ENCODE results near the gene NR2F2.

The NR2F2 gene

GRCh38 chr15:96362011-96362754, 31.7 kb downstream of the NR2F2 start:
- Histone ChIP-seq H2BK120ac (ENCODE audit: insufficient read depth, low read length, poor library complexity) (no peak overlapping the region), H3K27me3 (ENCODE audit: insufficient read depth, low read length) (peaks cover 76% of the 10 kb centered on the region), H3K79me1 (ENCODE audit: low read length) (peaks cover 3% of the 10 kb centered on the region), H3K36me3 (ENCODE audit: control insufficient read depth in 1 of 2, insufficient read depth in 2 of 2, low read length in 2 of 2) (no peaks in the 10 kb centered on the region), H3K4me2 (ENCODE audit: low read length) (no peak overlapping the region), H2AK5ac (ENCODE audit: low read length) (no peak overlapping the region), H3K79me2 (ENCODE audit: control insufficient read depth, insufficient read depth, low read length, poor library complexity) (peaks cover 3% of the 10 kb centered on the region), H3K4me1 (ENCODE audit: control insufficient read depth in 1 of 2, insufficient read depth in 2 of 2, low read length in 2 of 2) (peaks cover 18 to 23% of the 10 kb centered on the region in 2 experiments), H3K14ac (ENCODE audit: low read length) (no peak overlapping the region), H4K8ac (ENCODE audit: low read depth, low read length) (no peak overlapping the region), H3K18ac (ENCODE audit: low read length) (no peak overlapping the region), H3K27ac (ENCODE audit: low read depth, low read length) (no peak overlapping the region), H2BK5ac (ENCODE audit: low read depth, low read length, poor library complexity) (no peak overlapping the region), H3K23ac (ENCODE audit: low read length) (no peak overlapping the region), H3K4me3 (ENCODE audit: low read depth, low read length) (no peak overlapping the region), H3K9ac (ENCODE audit: low read length) (no peak overlapping the region), H2AFZ (ENCODE audit: insufficient read depth, low read length, poor library complexity) (no peak overlapping the region), H3K9me3 (ENCODE audit: insufficient read depth, low read depth, low read length) (peaks cover 7% of the 10 kb centered on the region), H4K91ac (ENCODE audit: low read depth, low read length) (no peak overlapping the region), H4K12ac (ENCODE audit: low read depth, low read length) (no peak overlapping the region), H3K4ac (ENCODE audit: low read depth, low read length) (no peak overlapping the region), H2BK12ac (ENCODE audit: low read length) (no peak overlapping the region)
- no peak for DNase-seq
- no CpG with 5 or more reads among the region's 21 CpGs for WGBS (ENCODE audit: extremely low coverage, insufficient coverage, insufficient read length)

GRCh38 chr15:96362755-96363651, 32.5 kb downstream of the NR2F2 start:
- Histone ChIP-seq H3K4me2 (ENCODE audit: low read length) (no peak overlapping the region), H3K4me1 (ENCODE audit: control insufficient read depth in 1 of 2, insufficient read depth in 2 of 2, low read length in 2 of 2) (peaks cover 18 to 23% of the 10 kb centered on the region in 2 experiments), H3K79me2 (ENCODE audit: control insufficient read depth, insufficient read depth, low read length, poor library complexity) (peaks cover 3% of the 10 kb centered on the region), H3K4ac (ENCODE audit: low read depth, low read length) (no peak overlapping the region), H4K91ac (ENCODE audit: low read depth, low read length) (no peak overlapping the region), H4K8ac (ENCODE audit: low read depth, low read length) (no peak overlapping the region), H3K18ac (ENCODE audit: low read length) (no peak overlapping the region), H3K9ac (ENCODE audit: low read length) (no peak overlapping the region), H2BK5ac (ENCODE audit: low read depth, low read length, poor library complexity) (no peak overlapping the region), H2AFZ (ENCODE audit: insufficient read depth, low read length, poor library complexity) (no peak overlapping the region), H3K27me3 (ENCODE audit: insufficient read depth, low read length) (peaks cover 80% of the 10 kb centered on the region), H3K4me3 (ENCODE audit: low read depth, low read length) (no peak overlapping the region), H3K36me3 (ENCODE audit: control insufficient read depth in 1 of 2, insufficient read depth in 2 of 2, low read length in 2 of 2) (no peaks in the 10 kb centered on the region), H3K14ac (ENCODE audit: low read length) (no peak overlapping the region), H3K27ac (ENCODE audit: low read depth, low read length) (no peak overlapping the region), H2BK12ac (ENCODE audit: low read length) (no peak overlapping the region), H3K9me3 (ENCODE audit: insufficient read depth, low read depth, low read length) (peaks cover 9% of the 10 kb centered on the region), H2BK120ac (ENCODE audit: insufficient read depth, low read length, poor library complexity) (no peak overlapping the region), H4K12ac (ENCODE audit: low read depth, low read length) (no peak overlapping the region), H2AK5ac (ENCODE audit: low read length) (no peak overlapping the region), H3K23ac (ENCODE audit: low read length) (no peak overlapping the region), H3K79me1 (ENCODE audit: low read length) (peaks cover 3% of the 10 kb centered on the region)
- WGBS (ENCODE audit: extremely low coverage, insufficient coverage, insufficient read length): no CpG with 5 or more reads among the region's 37 CpGs
- DNase-seq: peak in 1 of 2 donors; percentile 49

GRCh38 chr15:96363707-96364106, 33.2 kb downstream of the NR2F2 start:
- no peak overlapping the region for H2AK5ac ChIP-seq (ENCODE audit: low read length)
- H3K36me3 ChIP-seq (ENCODE audit: control insufficient read depth in 1 of 2, insufficient read depth in 2 of 2, low read length in 2 of 2): no peaks in the 10 kb centered on the region
- H2BK120ac ChIP-seq (ENCODE audit: insufficient read depth, low read length, poor library complexity): no peak overlapping the region
- no peak overlapping the region for H4K8ac ChIP-seq (ENCODE audit: low read depth, low read length)
- peaks cover 18 to 21% of the 10 kb centered on the region in 2 experiments for H3K4me1 ChIP-seq (ENCODE audit: control insufficient read depth in 1 of 2, insufficient read depth in 2 of 2, low read length in 2 of 2)
- H3K4me2 ChIP-seq (ENCODE audit: low read length): no peak overlapping the region
- no peak overlapping the region for H3K4me3 ChIP-seq (ENCODE audit: low read depth, low read length)
- DNase-seq: no peak
- peaks cover 81% of the 10 kb centered on the region for H3K27me3 ChIP-seq (ENCODE audit: insufficient read depth, low read length)
- no peak overlapping the region for H3K4ac ChIP-seq (ENCODE audit: low read depth, low read length)
- no peak overlapping the region for H3K23ac ChIP-seq (ENCODE audit: low read length)
- peaks cover 3% of the 10 kb centered on the region for H3K79me1 ChIP-seq (ENCODE audit: low read length)
- peaks cover 9% of the 10 kb centered on the region for H3K9me3 ChIP-seq (ENCODE audit: insufficient read depth, low read depth, low read length)
- H2BK12ac ChIP-seq (ENCODE audit: low read length): no peak overlapping the region
- H4K12ac ChIP-seq (ENCODE audit: low read depth, low read length): no peak overlapping the region
- no peak overlapping the region for H3K14ac ChIP-seq (ENCODE audit: low read length)
- no peak overlapping the region for H3K27ac ChIP-seq (ENCODE audit: low read depth, low read length)
- H3K18ac ChIP-seq (ENCODE audit: low read length): no peak overlapping the region
- H4K91ac ChIP-seq (ENCODE audit: low read depth, low read length): no peak overlapping the region
- H3K79me2 ChIP-seq (ENCODE audit: control insufficient read depth, insufficient read depth, low read length, poor library complexity): peaks cover 3% of the 10 kb centered on the region
- WGBS (ENCODE audit: extremely low coverage, insufficient coverage, insufficient read length): no CpG with 5 or more reads among the region's 9 CpGs
- H2BK5ac ChIP-seq (ENCODE audit: low read depth, low read length, poor library complexity): no peak overlapping the region
- no peak overlapping the region for H2AFZ ChIP-seq (ENCODE audit: insufficient read depth, low read length, poor library complexity)
- no peak overlapping the region for H3K9ac ChIP-seq (ENCODE audit: low read length)

- no peak for DNase-seq
- WGBS (ENCODE audit: extremely low coverage, insufficient coverage, insufficient read length): no CpG with 5 or more reads among the region's 42 CpGs
- H2BK120ac ChIP-seq (ENCODE audit: insufficient read depth, low read length, poor library complexity): no peak overlapping the region
Measured at GRCh38 chr15:96365781-96366525, 35.5 kb downstream of the NR2F2 start.

More at GRCh38 chr15:96365781-96366525, 35.5 kb downstream of the NR2F2 start:
- H3K14ac ChIP-seq (ENCODE audit: low read length): no peak overlapping the region
- H2BK5ac ChIP-seq (ENCODE audit: low read depth, low read length, poor library complexity): no peak overlapping the region
- no peak overlapping the region for H4K12ac ChIP-seq (ENCODE audit: low read depth, low read length)
- H3K79me2 ChIP-seq (ENCODE audit: control insufficient read depth, insufficient read depth, low read length, poor library complexity): no peaks in the 10 kb centered on the region
- no peak overlapping the region for H2BK12ac ChIP-seq (ENCODE audit: low read length)
- peak overlapping the region; percentile 27 for H3K23ac ChIP-seq (ENCODE audit: low read length)
- H3K9ac ChIP-seq (ENCODE audit: low read length): no peak overlapping the region
- H3K4me3 ChIP-seq (ENCODE audit: low read depth, low read length): no peak overlapping the region
- H3K4me2 ChIP-seq (ENCODE audit: low read length): no peak overlapping the region
- H3K36me3 ChIP-seq (ENCODE audit: control insufficient read depth in 1 of 2, insufficient read depth in 2 of 2, low read length in 2 of 2): no peaks in the 10 kb centered on the region
- peaks cover 80% of the 10 kb centered on the region for H3K27me3 ChIP-seq (ENCODE audit: insufficient read depth, low read length)
- no peaks in the 10 kb centered on the region for H3K79me1 ChIP-seq (ENCODE audit: low read length)
- no peak overlapping the region for H2AFZ ChIP-seq (ENCODE audit: insufficient read depth, low read length, poor library complexity)
- H3K18ac ChIP-seq (ENCODE audit: low read length): no peak overlapping the region
- no peak overlapping the region for H3K27ac ChIP-seq (ENCODE audit: low read depth, low read length)
- H4K8ac ChIP-seq (ENCODE audit: low read depth, low read length): no peak overlapping the region
- H4K91ac ChIP-seq (ENCODE audit: low read depth, low read length): no peak overlapping the region
- peaks cover 5% of the 10 kb centered on the region in 2 experiments for H3K4me1 ChIP-seq (ENCODE audit: control insufficient read depth in 1 of 2, insufficient read depth in 2 of 2, low read length in 2 of 2)
- no peak overlapping the region for H3K4ac ChIP-seq (ENCODE audit: low read depth, low read length)
- H3K9me3 ChIP-seq (ENCODE audit: insufficient read depth, low read depth, low read length): peaks cover 9% of the 10 kb centered on the region
- no peak overlapping the region for H2AK5ac ChIP-seq (ENCODE audit: low read length)

Data from trophoblast cell (in vitro differentiated cells and primary cell).